HL-60/S4 (cell line): ENCODE data around the gene PRAMEF5.
"Not testable (repeated sequence)": the region's sequence is repeated elsewhere in the genome, so short reads cannot be mapped to it uniquely, and the experiment has no call there.

Source experiments
- in situ Hi-C: fragments of 300-500 bp; cut with MboI; formaldehyde crosslinking; loops from 2 replicates; pipeline ENCODE4 v1.14.3; 2022; ENCODE audit warnings: low sequenced_read_pairs

The PRAMEF5 gene

DNA sequence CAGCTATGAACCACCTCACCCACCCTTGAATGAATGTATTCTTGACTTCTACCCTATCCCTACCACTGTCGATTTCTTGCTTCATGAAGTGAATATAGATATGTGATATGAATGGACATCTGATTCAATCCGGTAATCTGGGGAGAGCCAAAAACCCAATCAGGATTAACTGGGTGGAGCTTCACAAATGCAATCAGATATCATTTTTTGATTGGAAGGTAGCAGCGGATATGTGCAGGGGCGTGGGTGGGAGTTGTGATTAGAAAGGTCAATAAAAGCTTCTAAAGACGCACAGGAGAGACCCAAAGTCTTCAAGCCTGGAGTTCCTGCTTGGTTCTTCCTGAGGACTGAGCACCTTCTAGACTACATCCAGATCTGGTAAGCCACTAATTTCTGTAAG, at the start of gene PRAMEF5:
PRAMEF5 (plus strand) TSS at position 301 of the 400 bp plus-strand sequence. CDS start 5,071 bp downstream, outside the sequence.
- in situ Hi-C loops = not testable (repeated sequence)

DNA sequence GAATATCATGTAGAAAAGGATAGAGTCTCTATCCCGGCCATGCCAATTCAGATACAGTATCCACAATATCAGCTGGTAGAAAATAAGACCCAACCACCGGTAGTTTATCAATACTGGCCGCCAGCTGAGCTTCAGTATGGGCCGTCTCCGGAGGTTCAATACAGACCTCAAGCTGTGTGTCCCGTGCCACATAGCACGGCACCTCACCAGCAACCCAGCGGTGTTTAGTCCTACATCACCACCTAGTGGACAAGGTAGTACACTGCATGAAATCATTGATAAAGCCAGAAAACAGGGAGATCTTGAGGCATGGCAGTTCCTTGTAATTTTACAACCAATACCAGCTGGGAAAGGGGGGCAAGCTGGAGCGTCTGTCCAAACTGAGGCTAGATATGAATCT, 45.3 kb upstream of the PRAMEF5 start:
- in situ Hi-C loops = not testable (repeated sequence)

- in situ Hi-C loops = not testable (repeated sequence)
Observed at GRCh38 chr1:13216619-13217018, 37.4 kb upstream of the PRAMEF5 start.

- in situ Hi-C loops = not testable (repeated sequence)
Observed at GRCh38 chr1:13219203-13219602, 34.8 kb upstream of the PRAMEF5 start.

DNA sequence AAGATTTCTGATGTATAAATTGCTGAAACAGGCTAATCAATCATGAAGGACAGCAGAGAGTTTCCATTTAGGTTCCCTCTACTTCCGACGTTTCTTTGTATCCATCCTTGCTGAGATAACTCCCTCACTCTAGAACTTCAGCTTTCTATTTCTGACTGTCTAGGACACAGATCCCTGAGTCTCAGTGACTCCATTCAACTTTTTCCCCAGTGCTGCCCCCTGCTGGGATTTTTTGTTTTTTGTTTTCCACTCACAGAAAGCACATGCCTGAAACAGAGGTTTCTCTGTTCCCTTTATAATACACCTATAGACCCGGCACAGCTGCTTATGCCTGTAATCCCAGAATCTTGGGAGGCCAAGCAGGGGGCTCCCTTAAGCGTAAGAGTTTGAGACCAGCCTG, 31.2 kb upstream of the PRAMEF5 start:
- in situ Hi-C loops = not testable (repeated sequence)

- in situ Hi-C loops = no loop called here
Observed at GRCh38 chr1:13224480-13225060, 29.4 kb upstream of the PRAMEF5 start.

DNA sequence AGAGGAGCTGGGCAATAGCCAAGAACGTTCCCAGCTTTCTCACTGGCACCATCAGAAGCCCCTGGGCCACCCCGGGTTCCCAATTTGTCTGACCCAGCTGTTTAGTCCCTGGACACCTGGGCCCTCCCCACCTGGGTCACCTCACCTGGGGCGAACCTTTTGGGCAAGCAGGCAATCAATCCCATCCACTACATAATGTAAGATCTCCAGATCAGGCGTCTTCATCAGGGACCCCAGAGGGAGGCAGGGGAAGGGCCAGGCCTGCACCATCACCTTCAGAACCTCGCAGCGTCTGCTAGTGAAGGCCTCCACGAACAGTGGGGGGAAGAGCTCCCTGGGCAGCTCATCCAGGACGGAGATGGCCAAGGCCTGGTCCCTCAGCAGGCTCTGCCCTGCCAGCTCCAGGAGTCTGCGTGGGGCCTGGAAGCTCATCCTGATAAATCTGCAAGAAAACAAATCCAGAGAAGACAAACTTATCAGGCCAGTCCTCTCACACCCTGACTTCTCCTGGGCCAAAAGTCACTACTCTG, 28.3 kb upstream of the PRAMEF5 start, which contains the start of gene PRAMEF18:
PRAMEF18 (minus strand) TSS at position 480 of the 530 bp plus-strand sequence; CDS start at position 432, 48 bp downstream.
- in situ Hi-C loops = not testable (repeated sequence)

DNA sequence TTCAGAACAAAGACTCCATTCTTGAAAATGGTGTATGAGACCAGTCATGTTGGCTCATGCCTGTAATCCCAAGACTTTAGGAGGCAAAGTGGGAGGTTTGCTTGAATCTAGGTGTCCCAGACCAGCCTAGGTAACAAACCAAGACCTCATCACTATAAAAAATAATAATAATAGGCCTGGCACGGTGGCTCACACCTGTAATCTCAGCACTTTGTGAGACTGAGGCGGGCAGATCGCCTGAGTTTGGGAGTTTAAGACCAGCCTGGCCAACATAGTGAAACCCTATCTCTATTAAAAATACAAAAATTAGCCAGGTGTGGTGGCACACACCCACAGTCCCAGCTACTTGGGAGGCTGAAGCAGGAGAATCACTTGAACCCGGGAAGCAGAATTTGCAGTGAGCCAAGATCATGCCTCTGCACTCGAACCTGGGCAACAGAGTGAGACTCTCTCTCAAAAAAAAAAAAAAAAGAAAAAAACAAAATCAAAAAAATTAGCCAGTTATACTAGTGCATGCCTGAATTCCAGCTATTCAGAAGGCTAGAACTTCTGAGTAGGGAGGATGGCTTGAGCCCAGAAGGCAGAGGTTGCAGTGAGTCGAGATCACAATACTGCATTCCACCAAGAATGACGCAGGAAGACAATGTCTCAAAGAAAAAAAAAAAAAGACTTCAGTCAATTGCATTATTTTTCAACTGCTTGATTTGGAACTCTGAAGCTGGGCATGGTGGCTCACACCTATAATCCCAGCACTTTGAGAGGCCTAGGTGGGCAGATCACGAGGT, 26.5 kb upstream of the PRAMEF5 start:
- in situ Hi-C loops = not testable (repeated sequence)

DNA sequence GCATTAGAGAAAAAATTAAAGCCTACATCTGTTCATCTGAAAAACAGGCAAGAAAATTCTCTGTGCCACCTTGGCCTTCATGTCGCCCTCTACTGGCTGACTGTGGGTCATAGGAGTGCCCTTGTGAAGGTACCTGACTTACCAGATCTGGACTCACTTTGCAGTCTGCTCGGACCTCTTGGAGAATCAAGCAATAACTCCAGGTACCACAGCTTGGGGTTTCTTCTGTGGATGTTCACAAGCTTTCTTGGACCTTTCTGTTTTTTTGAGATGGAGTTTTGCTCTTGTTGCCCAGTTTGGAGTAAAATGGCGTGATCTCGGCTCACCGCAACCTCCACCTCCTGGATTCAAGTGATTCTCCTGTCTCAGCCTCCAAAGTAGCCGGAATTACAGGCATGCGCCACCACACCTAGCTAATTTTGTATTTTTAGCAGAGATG, 25.6 kb upstream of the PRAMEF5 start:
- in situ Hi-C loops = no loop called here

DNA sequence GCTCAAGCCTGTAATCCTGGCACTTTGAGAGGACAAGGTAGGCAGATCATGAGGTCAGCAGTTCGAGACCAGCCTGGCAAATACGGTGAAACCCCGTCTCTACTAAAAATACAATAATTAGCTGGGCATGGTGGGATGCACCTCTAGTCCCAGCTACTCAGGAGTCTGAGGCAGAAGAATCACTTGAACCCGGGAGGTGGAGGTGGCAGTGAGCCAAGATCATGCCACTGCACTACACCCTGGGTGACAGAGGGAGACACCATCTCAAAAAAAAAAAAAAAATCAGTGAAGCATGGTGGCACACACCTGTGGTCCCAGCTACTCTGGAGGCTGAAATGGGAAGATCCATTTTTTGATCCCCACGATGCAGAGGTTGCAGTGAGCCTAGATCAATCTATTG, 23.9 kb upstream of the PRAMEF5 start:
- in situ Hi-C loops = not testable (repeated sequence)

- in situ Hi-C loops = not testable (repeated sequence)
Observed at GRCh38 chr1:13230601-13231000, 23.4 kb upstream of the PRAMEF5 start.

GRCh38 chr1:13231061-13231750, 22.8 kb upstream of the PRAMEF5 start:
- in situ Hi-C loops = not testable (repeated sequence)

DNA sequence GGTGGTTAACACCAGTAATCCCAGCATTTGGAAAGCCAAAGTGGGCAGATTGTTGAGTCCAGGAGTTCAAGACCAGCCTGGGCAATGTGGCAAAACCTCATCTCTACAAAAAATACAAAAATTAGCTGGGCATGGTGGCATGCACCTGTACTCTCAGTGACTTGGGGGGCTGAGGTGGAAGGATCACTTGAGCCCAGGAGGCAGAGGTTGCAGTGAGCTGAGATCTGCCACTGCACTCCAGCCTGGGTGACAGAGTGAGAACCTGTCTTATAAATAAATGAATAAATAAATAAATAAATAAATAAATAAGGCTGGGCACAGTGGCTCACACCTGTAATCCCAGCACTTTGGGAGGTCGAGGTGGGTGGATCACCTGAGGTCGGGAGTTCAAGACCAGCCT, 21.9 kb upstream of the PRAMEF5 start:
- in situ Hi-C loops = not testable (repeated sequence)

- in situ Hi-C loops = not testable (repeated sequence)
Observed at GRCh38 chr1:13234057-13234456, 19.9 kb upstream of the PRAMEF5 start.

DNA sequence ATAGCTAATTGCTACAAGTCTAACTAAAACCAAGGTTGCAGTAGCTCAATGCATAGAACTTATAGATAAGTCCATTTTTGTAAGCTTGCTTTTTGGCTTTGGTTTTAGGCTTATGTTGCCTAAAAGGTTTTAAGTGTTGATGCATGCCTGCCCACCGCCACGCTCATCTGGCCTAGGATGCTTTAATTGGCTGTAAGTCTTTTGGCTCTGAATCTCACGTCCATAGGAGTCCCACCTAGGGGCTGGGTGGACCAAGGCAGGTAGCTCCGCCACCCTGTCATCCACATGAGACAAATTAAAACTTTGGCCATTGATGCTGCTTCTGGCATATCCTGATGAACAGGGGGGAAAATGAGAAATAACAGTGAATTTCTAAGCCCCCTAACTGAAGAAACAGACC, 16.4 kb upstream of the PRAMEF5 start:
- in situ Hi-C loops = not testable (repeated sequence)

DNA sequence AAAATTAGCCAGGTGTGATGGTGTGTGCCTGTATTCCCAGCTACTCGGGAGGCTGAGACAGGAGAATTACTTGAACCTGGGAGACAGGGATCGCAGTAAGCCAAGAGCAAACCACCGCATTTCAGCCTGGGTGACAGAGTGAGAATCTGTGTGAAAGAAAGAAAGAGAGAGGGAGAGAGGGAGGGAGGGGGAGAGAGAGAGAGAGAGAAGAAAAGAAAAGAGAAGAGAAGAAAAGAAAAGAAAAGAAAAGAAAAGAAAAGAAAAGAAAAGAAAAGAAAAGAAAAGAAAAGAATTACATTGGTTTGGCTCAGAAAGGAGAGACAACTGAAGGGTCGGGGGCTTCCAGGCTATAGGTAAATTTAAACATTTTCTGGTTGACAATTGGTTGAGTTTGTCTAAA, 14.4 kb upstream of the PRAMEF5 start:
- in situ Hi-C loops = not testable (repeated sequence)

DNA sequence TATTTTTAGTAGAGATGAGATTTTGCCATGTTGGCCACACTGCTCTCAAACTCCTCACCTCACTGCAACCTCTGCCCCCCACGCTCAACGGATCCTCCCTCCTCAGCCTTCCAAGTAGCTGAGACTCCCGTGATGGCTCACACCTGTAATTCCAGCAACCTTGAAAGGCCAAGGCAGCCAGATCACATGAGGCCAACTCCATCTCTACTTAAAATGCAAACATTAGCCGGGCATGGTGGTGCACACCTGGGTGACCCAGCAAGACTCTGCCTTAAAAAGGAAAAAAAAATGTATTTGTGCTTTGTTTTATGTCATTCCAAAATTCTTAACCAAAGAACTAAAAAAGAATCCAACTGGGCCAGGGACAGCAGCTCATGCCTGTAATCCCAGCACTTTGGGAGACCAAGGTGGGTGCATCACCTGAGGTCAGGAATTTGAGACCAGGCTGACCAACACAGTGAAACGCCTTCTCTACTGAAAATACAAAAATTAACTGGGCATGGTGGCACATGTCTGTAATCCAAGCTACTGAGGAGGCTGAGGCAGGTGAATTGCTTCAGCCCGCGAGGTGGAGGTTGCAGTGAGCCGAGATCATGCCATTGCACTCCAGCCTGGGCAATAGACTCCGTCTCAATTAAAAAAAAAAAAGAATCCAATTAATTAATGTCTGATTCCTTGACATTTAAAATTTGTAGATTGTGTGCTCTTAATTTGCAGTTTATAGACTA, 10.3 kb upstream of the PRAMEF5 start:
- in situ Hi-C loops = not testable (repeated sequence)

- in situ Hi-C loops = not testable (repeated sequence)
Observed at GRCh38 chr1:13245841-13246553, 8.0 kb upstream of the PRAMEF5 start.

DNA sequence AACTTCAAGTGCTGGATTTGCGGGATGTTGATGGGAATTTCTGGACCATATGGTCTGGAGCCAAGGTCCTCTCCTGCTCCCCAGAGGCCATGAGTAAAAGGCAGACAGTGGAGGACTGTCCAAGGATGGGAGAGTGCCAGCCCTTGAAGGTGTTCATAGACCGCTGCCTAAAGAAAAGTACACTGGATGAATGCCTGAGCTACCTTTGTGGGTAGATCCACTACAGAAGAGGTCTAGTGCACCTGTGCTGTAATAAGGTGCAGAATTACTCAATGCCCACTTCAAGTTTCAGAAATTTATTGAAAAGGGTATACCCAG, 7.5 kb upstream of the PRAMEF5 start:
- in situ Hi-C loops = not testable (repeated sequence)

DNA sequence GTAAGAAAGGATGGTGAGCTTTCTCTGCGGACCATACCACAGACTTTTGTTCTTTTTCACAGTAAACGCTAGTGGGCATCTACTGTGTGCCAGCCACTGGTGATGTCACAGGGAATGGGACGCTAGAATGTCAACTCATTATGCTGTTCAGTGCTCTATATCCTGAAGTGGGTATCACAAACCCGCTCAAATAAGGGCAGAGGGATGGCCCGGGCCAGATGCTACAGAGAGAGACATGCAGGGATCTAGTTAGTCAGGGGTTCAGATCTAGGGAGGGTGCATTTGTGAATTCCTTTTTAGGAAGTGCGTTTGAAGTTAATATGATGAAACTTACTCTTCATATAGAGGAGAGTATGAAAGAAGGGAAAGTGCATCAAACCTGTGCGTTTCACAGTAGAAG, 6.9 kb upstream of the PRAMEF5 start:
- in situ Hi-C loops = not testable (repeated sequence)
